OCI-LY1 (cell line): ENCODE data around the gene LRMDA.

ENCODE experiments used
- H2AFZ ChIP-seq: fragments of 200-600 bp; sonication (generic), shearing (Covaris generic); 2 replicates; pipeline ENCODE4 v1.6.0; 2014; ENCODE audit warnings: antibody characterized with exemption, mild to moderate bottlenecking, low read length
- H3F3A ChIP-seq: fragments of 200-600 bp; sonication (generic), shearing (Covaris generic); 2 replicates; pipeline ENCODE4 v1.6.0; 2014; ENCODE audit warnings: mild to moderate bottlenecking, antibody characterized with exemption, low read length, moderate library complexity; ENCODE audit not compliant: insufficient read depth
- H3K27ac ChIP-seq: fragments of 200-600 bp; sonication (generic); 2 replicates; pipeline ENCODE4 v1.5.1; 2014; ENCODE audit warnings: low read length, mixed run types, mild to moderate bottlenecking, low read depth; ENCODE audit not compliant: poor library complexity, severe bottlenecking
- H3K27me3 ChIP-seq: fragments of 200-600 bp; sonication (generic); 2 replicates; pipeline ENCODE4 v1.6.0; 2014; ENCODE audit warnings: antibody characterized with exemption, mild to moderate bottlenecking, low read length, moderate library complexity; ENCODE audit not compliant: insufficient read depth
- H3K36me3 ChIP-seq: fragments of 200-600 bp; sonication (generic); 2 replicates; pipeline ENCODE4 v1.6.1; 2014; ENCODE audit warnings: mild to moderate bottlenecking, antibody characterized with exemption, low read length, moderate library complexity, mixed read lengths; ENCODE audit not compliant: insufficient read depth
- H3K4me1 ChIP-seq: fragments of 200-600 bp; sonication (generic); 2 replicates; pipeline ENCODE4 v1.5.1; 2014; ENCODE audit warnings: mild to moderate bottlenecking, low read length, moderate library complexity; ENCODE audit not compliant: insufficient read depth, severe bottlenecking
- H3K4me2 ChIP-seq: fragments of 200-600 bp; sonication (generic), shearing (Covaris generic); 2 replicates; pipeline ENCODE4 v1.6.1; 2014; ENCODE audit warnings: low read length
- H3K4me3 ChIP-seq: fragments of 200-600 bp; sonication (generic); 2 replicates; pipeline ENCODE4 v1.5.1; 2014; ENCODE audit warnings: low read length, low read depth, mild to moderate bottlenecking, mixed read lengths; ENCODE audit not compliant: poor library complexity, severe bottlenecking
- H3K79me2 ChIP-seq: fragments of 200-600 bp; shearing (Covaris generic); 2 replicates; pipeline ENCODE4 v1.6.1; 2016; ENCODE audit warnings: mixed run types, low read length, mixed read lengths; ENCODE audit not compliant: insufficient read depth
- H3K9ac ChIP-seq: fragments of 200-600 bp; sonication (generic), shearing (Covaris generic); 2 replicates; pipeline ENCODE4 v1.6.1; 2014; ENCODE audit warnings: mild to moderate bottlenecking, low read length, mixed read lengths
- H3K9me2 ChIP-seq: fragments of 200-600 bp; sonication (generic), shearing (Covaris generic); 2 replicates; pipeline ENCODE4 v1.6.1; 2014; ENCODE audit warnings: low read depth, mild to moderate bottlenecking, low read length, mixed read lengths
- H3K9me3 ChIP-seq: fragments of 200-600 bp; shearing (Covaris generic); 2 replicates; pipeline ENCODE4 v1.6.1; 2014; ENCODE audit warnings: low read length, mixed read lengths
- H4K20me1 ChIP-seq: fragments of 200-600 bp; sonication (generic), shearing (Covaris generic); 2 replicates; pipeline ENCODE4 v1.6.0; 2016; ENCODE audit warnings: mild to moderate bottlenecking, low read length; ENCODE audit not compliant: insufficient read depth
- CTCF ChIP-seq: fragments of 200-600 bp; sonication (generic), shearing (Covaris generic); IDR thresholded peaks from 2 replicates; pipeline ENCODE4 v1.5.1; 2017; ENCODE audit warnings: mild to moderate bottlenecking, antibody characterized with exemption, low read length, moderate library complexity, mixed read lengths
- EZH2 ChIP-seq: fragments of 200-600 bp; sonication (generic), shearing (Covaris generic); IDR thresholded peaks from 2 replicates; pipeline ENCODE4 v1.8.0; 2017; ENCODE audit warnings: borderline replicate concordance, mixed run types, mild to moderate bottlenecking, antibody characterized with exemption, low read length, moderate library complexity, mixed read lengths

LRMDA gene

GRCh38 chr10:75431180-75432111, at the start of gene LRMDA:
TSS of gene LRMDA (plus strand) at chr10:75431624.
- TF ChIP-seq EZH2 (no peak), CTCF (no peak)
- no peaks in the 10 kb centered on the region for H3K79me2 ChIP-seq
- H3K9me3 ChIP-seq: no peaks in the 10 kb centered on the region
- H3K4me3 ChIP-seq: no peak within 1 kb of the TSS
- H3F3A ChIP-seq: no peaks in the 10 kb centered on the region
- H2AFZ ChIP-seq: no peak within 1 kb of the TSS
- no peaks in the 10 kb centered on the region for H3K36me3 ChIP-seq
- no peaks in the 10 kb centered on the region for H3K9me2 ChIP-seq
- no peaks in the 10 kb centered on the region; the same call in 1 of the 2 replicates for H3K27me3 ChIP-seq
- H3K4me1 ChIP-seq: no peaks in the 10 kb centered on the region
- H4K20me1 ChIP-seq: no peaks in the 10 kb centered on the region
- H3K4me2 ChIP-seq: no peak within 1 kb of the TSS
- H3K27ac ChIP-seq: no peak within 1 kb of the TSS
- no peak within 1 kb of the TSS for H3K9ac ChIP-seq

GRCh38 chr10:75386128-75386527, 45.3 kb upstream of the LRMDA start:
- no peak overlapping the region for H3K9ac ChIP-seq
- no peak overlapping the region for H3K27ac ChIP-seq
- H3K27me3 ChIP-seq: no peaks in the 10 kb centered on the region
- H3F3A ChIP-seq: no peaks in the 10 kb centered on the region
- H3K36me3 ChIP-seq: no peaks in the 10 kb centered on the region
- H3K9me2 ChIP-seq: no peaks in the 10 kb centered on the region
- no peaks in the 10 kb centered on the region for H3K9me3 ChIP-seq
- H4K20me1 ChIP-seq: no peaks in the 10 kb centered on the region
- no peak overlapping the region for H3K4me2 ChIP-seq
- H3K79me2 ChIP-seq: no peaks in the 10 kb centered on the region
- no peak overlapping the region for H3K4me3 ChIP-seq
- no peak overlapping the region for H2AFZ ChIP-seq
- no peaks in the 10 kb centered on the region for H3K4me1 ChIP-seq
- TF ChIP-seq CTCF (no peak), EZH2 (no peak)

DNA sequence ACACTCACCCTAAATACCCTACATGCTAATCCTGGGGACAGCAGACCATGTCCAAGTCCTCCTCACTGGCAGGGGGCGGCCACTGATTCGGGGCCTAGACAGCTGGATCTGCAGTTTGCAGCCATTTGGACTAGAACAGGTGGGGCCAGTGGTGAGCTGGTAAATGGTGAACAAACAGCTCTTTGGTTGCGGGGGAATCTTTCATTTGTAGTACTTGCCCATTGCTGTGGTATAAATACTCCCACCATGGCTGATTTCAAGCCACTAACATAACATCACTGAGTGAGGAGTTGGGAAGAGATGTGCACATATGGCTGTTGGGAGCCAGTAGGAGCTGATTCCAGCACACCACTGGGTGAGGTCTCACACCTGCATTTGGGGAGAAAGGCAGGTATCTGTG, 43.3 kb upstream of the LRMDA start:
- Histone ChIP-seq H3F3A (no peaks in the 10 kb centered on the region), H3K4me2 (no peak overlapping the region), H4K20me1 (no peaks in the 10 kb centered on the region), H3K4me1 (no peaks in the 10 kb centered on the region), H3K27me3 (no peaks in the 10 kb centered on the region), H3K4me3 (no peak overlapping the region), H3K9ac (no peak overlapping the region), H2AFZ (no peak overlapping the region), H3K9me3 (no peaks in the 10 kb centered on the region), H3K27ac (no peak overlapping the region), H3K79me2 (no peaks in the 10 kb centered on the region), H3K36me3 (no peaks in the 10 kb centered on the region), H3K9me2 (no peaks in the 10 kb centered on the region)
- no peak for TF ChIP-seq EZH2
- TF ChIP-seq CTCF: no peak
